ENCODE results near the gene ABLIM2.

- TF ChIP-seq CTCF (conservative IDR thresholded peaks at IDR 0.05) (no peak), ZFX (IDR thresholded peaks at IDR 0.05) (no peak)
Observed at GRCh38 chr4:8173492-8174242, 15.1 kb upstream of the ABLIM2 start.

Data from C4-2B (cell line).